ENCODE results near the gene RNF31.
A peak's percentile ranks its signal among the peaks of the same experiment; 100 is the strongest.

Gene RNF31

GRCh38 chr14:24137529-24138395 is 9.5 kb upstream of the RNF31 start:
- TF ChIP-seq CTCF (IDR thresholded peaks at IDR 0.05; ENCODE audit: low read depth, low read length, missing control alignments), result no peak
- no peak for DNase-seq (ENCODE audit: low read depth)
- in situ Hi-C loops (cut with HindIII; ENCODE audit: low sequenced_read_pairs), result no loop called here
- H3K4me3 ChIP-seq (ENCODE audit: low read depth, low read length), result no peak overlapping the region

GRCh38 chr14:24138396-24139271 is 8.7 kb upstream of the RNF31 start:
- no peak overlapping the region for H3K4me3 ChIP-seq (ENCODE audit: low read depth, low read length)
- TF ChIP-seq CTCF (IDR thresholded peaks at IDR 0.05; ENCODE audit: low read depth, low read length, missing control alignments), result no peak
- no peak for DNase-seq (ENCODE audit: low read depth)
- in situ Hi-C loops (cut with HindIII; ENCODE audit: low sequenced_read_pairs), result no loop called here

- H3K4me3 ChIP-seq (ENCODE audit: low read depth, low read length), result no peak overlapping the region
- in situ Hi-C loops (cut with HindIII; ENCODE audit: low sequenced_read_pairs), result no loop called here
- DNase-seq (ENCODE audit: low read depth), result no peak
- TF ChIP-seq CTCF (IDR thresholded peaks at IDR 0.05; ENCODE audit: low read depth, low read length, missing control alignments), result no peak
Measured at GRCh38 chr14:24139272-24139934, 7.9 kb upstream of the RNF31 start.

- peak; percentile 99 for DNase-seq (ENCODE audit: low read depth)
- peak within 1 kb of the TSS; percentile 75 for H3K4me3 ChIP-seq (ENCODE audit: low read depth, low read length)
- TF ChIP-seq CTCF (IDR thresholded peaks at IDR 0.05; ENCODE audit: low read depth, low read length, missing control alignments), result peak; percentile 47
- in situ Hi-C loops (cut with HindIII; ENCODE audit: low sequenced_read_pairs), result no loop called here
Measured at GRCh38 chr14:24141097-24141880, 6.0 kb upstream of the RNF31 start, which contains the start of gene EMC9. TSS of gene EMC9 (minus strand) at chr14:24141591. CDS start at chr14:24141304, 287 bp downstream.

GRCh38 chr14:24143511-24143910 is 3.8 kb upstream of the RNF31 start:
- no peak overlapping the region for H3K4me3 ChIP-seq (ENCODE audit: low read depth, low read length)
- in situ Hi-C loops (cut with HindIII; ENCODE audit: low sequenced_read_pairs), result no loop called here
- no peak for TF ChIP-seq CTCF (IDR thresholded peaks at IDR 0.05; ENCODE audit: low read depth, low read length, missing control alignments)
- no peak for DNase-seq (ENCODE audit: low read depth)
